ENCODE measurements around the gene IGSF22. TPM values are rescaled to one million over a fixed set of nuclear protein-coding genes. Genes with fewer than 3 reads are reported as not detected.

IGSF22 gene
- total RNA-seq, 2 donors from 2014 or later, result 0.34 to 0.39 TPM

- Mint-ChIP-seq H3K9me3 (no peaks in the 10 kb centered on the region), H3K36me3 (ENCODE audit: insufficient read depth in 2 of 2) (no peaks in the 10 kb centered on the region), H3K27ac (no peak overlapping the region), H3K4me1 (ENCODE audit: low read depth) (peaks cover 6% of the 10 kb centered on the region), H3K27me3 (ENCODE audit: low read depth) (peaks cover 8% of the 10 kb centered on the region), H3K4me3 (no peak overlapping the region)
- ATAC-seq (replicated peaks in 1 of 2), result no peak
- no peak for DNase-seq
Measured at GRCh38 chr11:18736590-18737148, 10.7 kb upstream of the IGSF22 start.

GRCh38 chr11:18733202-18733601 is 7.2 kb upstream of the IGSF22 start:
- Mint-ChIP-seq H3K27me3 (ENCODE audit: low read depth) (peaks cover 8% of the 10 kb centered on the region), H3K36me3 (ENCODE audit: insufficient read depth in 2 of 2) (no peaks in the 10 kb centered on the region), H3K4me3 (no peak overlapping the region), H3K27ac (no peak overlapping the region), H3K4me1 (ENCODE audit: low read depth) (peaks cover 8% of the 10 kb centered on the region), H3K9me3 (no peaks in the 10 kb centered on the region)
- ATAC-seq (replicated peaks in 1 of 2) (no peak), DNase-seq (no peak)

GRCh38 chr11:18731949-18732821 is 6.2 kb upstream of the IGSF22 start:
- Mint-ChIP-seq H3K9me3 (no peaks in the 10 kb centered on the region), H3K27ac (no peak overlapping the region), H3K4me3 (no peak overlapping the region), H3K27me3 (ENCODE audit: low read depth) (peaks cover 8% of the 10 kb centered on the region), H3K4me1 (ENCODE audit: low read depth) (peaks cover 15% of the 10 kb centered on the region), H3K36me3 (ENCODE audit: insufficient read depth in 2 of 2) (no peaks in the 10 kb centered on the region)
- DNase-seq (peak; percentile 57 to 70), ATAC-seq (replicated peaks in 1 of 2) (peak; percentile 54 to 66)

DNA sequence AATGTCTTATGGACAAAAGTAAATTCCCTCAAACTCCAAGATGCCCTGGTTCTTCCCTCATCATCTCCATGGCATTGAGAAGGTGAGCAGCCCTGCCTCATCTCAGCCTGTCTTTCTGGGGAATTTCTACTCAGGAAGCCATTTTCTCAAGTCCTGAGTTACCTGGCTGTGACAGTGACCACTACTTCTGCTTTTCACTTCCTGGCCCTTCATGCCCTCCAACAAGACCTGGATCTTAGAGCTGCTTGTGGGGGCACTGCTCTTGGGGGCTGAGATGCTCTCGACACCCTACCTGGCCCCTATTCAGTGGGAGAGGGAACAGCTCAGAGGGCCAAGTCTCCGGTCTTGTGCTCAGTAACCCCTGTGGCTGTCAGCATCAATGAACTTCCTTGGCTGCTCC is 5.5 kb upstream of the IGSF22 start:
- Mint-ChIP-seq H3K4me3 (no peak overlapping the region), H3K4me1 (ENCODE audit: low read depth) (peaks cover 15% of the 10 kb centered on the region), H3K36me3 (ENCODE audit: insufficient read depth in 2 of 2) (no peaks in the 10 kb centered on the region), H3K27me3 (ENCODE audit: low read depth) (peaks cover 8% of the 10 kb centered on the region), H3K9me3 (no peaks in the 10 kb centered on the region), H3K27ac (no peak overlapping the region)
- ATAC-seq (replicated peaks in 1 of 2) (no peak), DNase-seq (no peak)

GRCh38 chr11:18730020-18730419 is 4.0 kb upstream of the IGSF22 start:
- H3K27me3 Mint-ChIP-seq (ENCODE audit: low read depth), result no peaks in the 10 kb centered on the region
- ATAC-seq (replicated peaks in 1 of 2), result no peak
- H3K27ac Mint-ChIP-seq, result no peak overlapping the region
- no peaks in the 10 kb centered on the region for H3K9me3 Mint-ChIP-seq
- no peak overlapping the region for H3K4me3 Mint-ChIP-seq
- peaks cover 15% of the 10 kb centered on the region for H3K4me1 Mint-ChIP-seq (ENCODE audit: low read depth)
- DNase-seq, result no peak
- H3K36me3 Mint-ChIP-seq (ENCODE audit: insufficient read depth in 2 of 2), result no peaks in the 10 kb centered on the region

DNA sequence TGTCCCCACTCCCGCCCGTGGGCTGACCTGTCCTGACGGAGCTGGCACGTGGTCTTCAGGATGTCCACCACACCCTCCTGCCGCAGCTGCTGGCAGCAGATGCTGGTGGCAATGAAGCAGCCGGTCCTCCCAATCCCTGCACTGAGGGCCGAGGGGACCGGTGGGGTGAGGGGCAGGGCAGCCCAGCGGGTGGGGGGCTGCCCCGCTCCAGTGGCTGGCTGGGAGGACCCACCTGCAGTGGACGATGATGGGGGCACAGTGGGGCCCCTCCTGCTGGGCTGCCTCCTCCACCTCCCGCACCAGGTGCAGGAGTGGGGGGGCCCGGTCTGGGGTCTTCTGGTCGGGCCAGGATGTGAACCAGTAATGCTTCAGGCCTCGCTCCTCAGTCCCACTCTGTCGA is 3.4 kb upstream of the IGSF22 start:
- Mint-ChIP-seq H3K4me3 (no peak overlapping the region), H3K9me3 (no peaks in the 10 kb centered on the region), H3K27ac (no peak overlapping the region), H3K27me3 (ENCODE audit: low read depth) (no peaks in the 10 kb centered on the region), H3K36me3 (ENCODE audit: insufficient read depth in 2 of 2) (no peaks in the 10 kb centered on the region), H3K4me1 (ENCODE audit: low read depth) (peaks cover 15% of the 10 kb centered on the region)
- DNase-seq (no peak), ATAC-seq (replicated peaks in 1 of 2) (no peak)

- no peak overlapping the region for H3K27ac Mint-ChIP-seq
- H3K36me3 Mint-ChIP-seq (ENCODE audit: insufficient read depth in 2 of 2), result no peaks in the 10 kb centered on the region
- no peak overlapping the region for H3K4me3 Mint-ChIP-seq
- ATAC-seq (replicated peaks in 1 of 2) (no peak), DNase-seq (no peak)
- H3K27me3 Mint-ChIP-seq (ENCODE audit: low read depth), result no peaks in the 10 kb centered on the region
- H3K9me3 Mint-ChIP-seq, result no peaks in the 10 kb centered on the region
- peaks cover 15% of the 10 kb centered on the region for H3K4me1 Mint-ChIP-seq (ENCODE audit: low read depth)
Measured at GRCh38 chr11:18728658-18729057, 2.7 kb upstream of the IGSF22 start.

DNA sequence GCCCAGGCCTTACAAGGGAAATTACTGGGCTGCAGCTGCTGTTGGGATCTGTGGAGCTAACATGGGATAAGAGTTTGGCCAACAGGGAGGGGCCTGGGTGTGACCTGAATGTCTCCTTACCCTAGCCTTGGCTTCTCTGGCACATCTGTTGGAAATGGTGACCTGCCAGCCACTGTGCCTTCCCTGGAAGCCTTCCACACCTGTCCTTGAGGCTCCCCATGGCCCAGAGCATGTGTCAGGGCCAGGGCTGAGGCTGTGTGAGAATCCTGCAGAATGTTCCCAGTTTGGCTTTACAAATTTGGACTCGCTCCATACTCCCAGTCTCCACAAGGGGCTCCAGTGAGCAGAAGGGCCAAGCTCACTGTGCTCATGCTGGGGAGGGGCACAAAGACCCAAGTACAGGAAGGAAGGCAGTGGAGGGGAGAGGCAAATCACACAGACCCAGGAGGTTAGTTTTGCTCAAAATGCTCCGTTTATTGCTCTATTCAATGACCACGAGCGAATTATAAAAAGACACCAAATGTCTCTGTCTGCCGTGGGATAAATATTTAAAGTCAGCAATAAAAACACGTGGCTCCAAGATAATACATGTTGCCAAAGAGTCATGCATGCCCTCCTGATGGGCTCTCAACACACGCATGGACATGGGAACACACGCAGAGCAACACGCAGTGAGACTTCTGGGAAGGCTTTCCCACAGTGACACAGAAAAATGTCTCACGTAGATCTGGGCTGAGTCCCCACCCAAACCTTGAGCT is 1.7 kb upstream of the IGSF22 start:
- DNase-seq, result peak; percentile 48 to 59
- Mint-ChIP-seq H3K4me3 (no peak overlapping the region), H3K27me3 (ENCODE audit: low read depth) (no peaks in the 10 kb centered on the region), H3K9me3 (no peaks in the 10 kb centered on the region), H3K36me3 (ENCODE audit: insufficient read depth in 2 of 2) (no peaks in the 10 kb centered on the region), H3K27ac (no peak overlapping the region), H3K4me1 (ENCODE audit: low read depth) (peaks cover 15% of the 10 kb centered on the region)
- ATAC-seq (replicated peaks in 1 of 2), result peak; percentile 69 to 71

- Mint-ChIP-seq H3K4me3 (no peak overlapping the region), H3K27me3 (ENCODE audit: low read depth) (no peaks in the 10 kb centered on the region), H3K9me3 (no peaks in the 10 kb centered on the region), H3K27ac (no peak overlapping the region), H3K4me1 (ENCODE audit: low read depth) (peaks cover 23% of the 10 kb centered on the region), H3K36me3 (ENCODE audit: insufficient read depth in 2 of 2) (no peaks in the 10 kb centered on the region)
- no peak for DNase-seq
- no peak for ATAC-seq (replicated peaks in 1 of 2)
Measured at GRCh38 chr11:18723991-18724390, 2.0 kb downstream of the IGSF22 start.

DNA sequence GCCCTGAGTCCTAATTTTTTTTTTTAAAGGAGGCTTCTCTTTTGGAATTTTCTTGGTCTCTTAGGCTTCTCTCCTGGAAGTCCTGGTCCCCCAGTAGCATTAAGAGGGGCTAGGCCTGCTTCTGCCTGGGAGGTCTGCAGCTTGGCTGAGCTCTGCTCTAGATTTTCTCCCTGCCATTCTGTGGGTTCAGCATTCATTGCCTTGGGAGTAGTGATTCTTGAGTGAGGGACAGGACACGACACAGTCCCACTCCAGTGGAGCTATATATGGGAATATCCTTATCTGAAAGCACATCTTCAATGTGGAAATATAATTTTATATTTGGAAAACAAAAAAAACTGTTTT is 3.7 kb downstream of the IGSF22 start:
- H3K9me3 Mint-ChIP-seq, result no peaks in the 10 kb centered on the region
- H3K4me1 Mint-ChIP-seq (ENCODE audit: low read depth), result peaks cover 16% of the 10 kb centered on the region
- H3K27me3 Mint-ChIP-seq (ENCODE audit: low read depth), result no peaks in the 10 kb centered on the region
- peak overlapping the region; percentile 92 to 94 for H3K4me3 Mint-ChIP-seq
- no peak for ATAC-seq (replicated peaks in 1 of 2)
- DNase-seq, result no peak
- no peaks in the 10 kb centered on the region for H3K36me3 Mint-ChIP-seq (ENCODE audit: insufficient read depth in 2 of 2)
- no peak overlapping the region for H3K27ac Mint-ChIP-seq

GRCh38 chr11:18721561-18722292 is 4.3 kb downstream of the IGSF22 start:
- Mint-ChIP-seq H3K9me3 (no peaks in the 10 kb centered on the region), H3K4me1 (ENCODE audit: low read depth) (peaks cover 15% of the 10 kb centered on the region), H3K27me3 (ENCODE audit: low read depth) (no peaks in the 10 kb centered on the region), H3K27ac (no peak overlapping the region), H3K36me3 (ENCODE audit: insufficient read depth in 2 of 2) (no peaks in the 10 kb centered on the region), H3K4me3 (peak overlapping the region; percentile 92 to 94)
- DNase-seq (peak; percentile 55 to 58), ATAC-seq (replicated peaks in 1 of 2) (peak; percentile 71)

DNA sequence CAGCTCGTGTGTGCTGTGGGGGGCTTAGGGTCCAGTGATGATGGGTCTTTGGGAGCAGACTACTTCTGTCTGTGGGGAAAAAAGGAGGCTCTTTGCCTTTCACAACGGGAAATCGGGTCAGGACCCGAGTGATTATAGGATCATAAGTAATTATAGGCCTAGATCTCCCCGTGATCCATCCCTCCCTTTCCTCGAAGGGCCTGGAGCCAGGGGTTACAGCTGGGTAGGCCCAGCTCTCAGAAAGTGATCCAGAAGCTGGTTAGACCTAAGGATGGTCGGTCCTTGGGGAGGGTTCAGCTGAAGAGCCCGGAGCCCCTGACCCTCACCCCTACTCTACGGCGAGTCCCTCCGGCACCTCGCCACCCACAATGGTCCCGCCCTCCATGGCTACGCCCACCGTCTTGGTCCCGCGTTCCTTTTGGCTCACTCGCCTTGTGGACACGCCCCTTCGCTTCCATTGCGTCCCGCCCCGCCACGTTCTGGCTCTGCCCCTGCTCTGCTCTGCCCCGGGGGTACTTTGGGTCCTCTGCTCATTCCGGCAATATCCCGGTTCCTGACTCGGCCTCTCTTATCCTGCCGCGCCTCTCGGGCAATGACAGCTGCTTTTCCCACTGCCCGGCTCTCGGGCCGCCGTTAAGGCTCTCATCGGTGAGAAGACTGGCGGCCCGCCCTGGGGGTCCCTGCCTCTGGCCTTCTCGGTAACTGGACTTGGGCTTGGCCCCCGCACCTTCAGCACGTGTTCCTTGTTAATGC is 5.0 kb downstream of the IGSF22 start:
- peaks cover 15% of the 10 kb centered on the region for H3K4me1 Mint-ChIP-seq (ENCODE audit: low read depth)
- no peak overlapping the region for H3K27ac Mint-ChIP-seq
- no peaks in the 10 kb centered on the region for H3K27me3 Mint-ChIP-seq (ENCODE audit: low read depth)

More for the DNA sequence above, 5.0 kb downstream of the IGSF22 start:
- DNase-seq (peak; percentile 84 to 90), ATAC-seq (replicated peaks in 1 of 2) (peak; percentile 92 to 94)
- H3K9me3 Mint-ChIP-seq, result no peaks in the 10 kb centered on the region
- H3K4me3 Mint-ChIP-seq, result peak overlapping the region; percentile 92 to 94
- H3K36me3 Mint-ChIP-seq (ENCODE audit: insufficient read depth in 2 of 2), result no peaks in the 10 kb centered on the region
